Heart right ventricle (tissue), 16 donors: ENCODE data around the gene BCAR3. TPM values are rescaled to one million over a fixed set of nuclear protein-coding genes. Genes with fewer than 3 reads are reported as not detected.

Experiments
- ATAC-seq, 8 donors: fragments of 200-7000 bp; cut with Tn5 transposase; one replicate each; pipeline ENCODE4 v1.9.1; 2020; ENCODE audit warnings: mild to moderate bottlenecking in 8 of 8, moderate library complexity in 8 of 8, moderate number of reproducible peaks in 1 of 8
- DNase-seq, 2 donors: peaks; one replicate each; pipeline ENCODE4 v3.0.0-alpha.2; 2020
- H3K27ac ChIP-seq, 10 donors: fragments of 200-600 bp; sonication (generic) in 2 of 10; one replicate each; pipeline versions ENCODE4 v1.5.0 to v1.8.0; 2020 to 2022; ENCODE audit warnings: mild to moderate bottlenecking in 3 of 10
- H3K27me3 ChIP-seq, 7 donors: fragments of 200-600 bp; one replicate each; pipeline ENCODE4 v1.8.0; 2021 to 2022; ENCODE audit warnings: mild to moderate bottlenecking in 2 of 7
- H3K36me3 ChIP-seq, 9 donors: fragments of 200-600 bp; sonication (generic) in 1 of 9; one replicate each; pipeline versions ENCODE4 v1.5.0 to v1.8.0; 2020 to 2022; ENCODE audit warnings: mild to moderate bottlenecking in 2 of 9
- H3K4me1 ChIP-seq, 9 donors: fragments of 200-600 bp; sonication (generic) in 1 of 9; one replicate each; pipeline versions ENCODE4 v1.5.0 to v1.8.0; 2020 to 2022; ENCODE audit warnings: mild to moderate bottlenecking in 4 of 9
- H3K4me3 ChIP-seq, 10 donors: fragments of 200-600 bp; sonication (generic) in 2 of 10; one replicate each; pipeline versions ENCODE4 v1.5.0 to v1.8.0; 2020 to 2022; ENCODE audit warnings: mild to moderate bottlenecking in 7 of 10, moderate library complexity in 2 of 10
- H3K9me3 ChIP-seq, 11 donors: fragments of 200-600 bp in 10 of 11; sonication (generic) in 2 of 11; one replicate each; pipeline versions ENCODE4 v1.5.0 to v1.8.0; 2013 to 2022; ENCODE audit warnings: mild to moderate bottlenecking in 2 of 11, control low read depth in 1 of 11, moderate library complexity in 1 of 11
- CTCF ChIP-seq, 9 donors: fragments of 200-600 bp; sonication (generic) in 2 of 9; IDR thresholded peaks; one replicate each; pipeline versions ENCODE4 v1.5.0 to v1.8.0; 2021 to 2022; ENCODE audit warnings: antibody characterized with exemption in 9 of 9, mild to moderate bottlenecking in 5 of 9, moderate library complexity in 1 of 9
- WGBS, 2 donors: extraction: QIAGEN DNeasy Blood & Tissue Kit; methylation state at CpG; one replicate each; pipeline ENCODE4 v1.1.7; 2013; ENCODE audit warnings: inconsistent platforms in 1 of 2; 5-methylcytosine and 5-hydroxymethylcytosine counted together
- intact Hi-C, 10 donors: fragments of 100-400 bp; cut with DNase I; formaldehyde crosslinking; loops; one replicate each; pipeline versions ENCODE4 v1.11.1 to v1.14.2; 2022
- polyA plus RNA-seq, 2 donors: library from polyadenylated mRNA; stranded (reverse); fragments of 200-250 nt; gene quantifications; one replicate each; pipeline ENCODE4 v1.2.3, GENCODE V29; 2013
- total RNA-seq, 10 donors: library from RNA; stranded (reverse); fragmentation: NEBNext Ultra II Directional in 3 of 10; extraction: Animal tissue kit (Norgen Biotek cat#: 25700) in 3 of 10; gene quantifications; one replicate each; pipeline versions ENCODE4 v1.2.1 to v1.2.4, GENCODE V29; 2021 to 2023
- donor health status: Arrhythmogenic right ventricular cardiomyopathy.
- donor health status: ischemic (EF 13 %, LVEDD 7.1; RV severe dilation, severe dysfunction).
- donor health status: healthy with polysubstance abuse.
- donor health status: DM: no; HTN: yes; CAD: no.
- donor health status: DM: no; HTN: no; CAD: no.
- donor health status: ischemic (EF 25% LVEDD 6.9; RV normal size, moderate dysfunction).
- donor health status: ischemic (EF 25% LVEDD 5.7; RV mildly dilated, moderate dysfunction).
- donor health status: healthy.
- donor health status: DM: yes; HTN: yes; CAD: no.
- donor health status: Ischemic cardiomyopathy.
- donor health status: ischemic (EF 35%, LVEDD 5.7; RV mildly dilated, moderate dysfunction).
- donor health status: nonischemic (EF 11% LVEDD 7.7; RV severe dilation, severe dysfunction).
- donor health status: DM: yes; HTN: yes; CAD: no.
- donor health status: PGD.
- donor health status: ischemic (EF 29% LVEDD 5.4; RV normal size, mild dysfunction).
- donor health status: nonischemic (EF 23%, LVEDD 6.1; RV moderate dilation, normal function).

Gene BCAR3
- total and polyA plus RNA-seq, 12 donors, result 6.6 to 36.0 (median 15.9) TPM

GRCh38 chr1:93602101-93602500 lies 79.5 kb downstream of the BCAR3 start:
- intact Hi-C loops, result no loop called here
- TF ChIP-seq CTCF (IDR thresholded peaks at IDR 0.05), result no peak
- ATAC-seq (no peak), DNase-seq (no peak)
- no peaks in the 10 kb centered on the region for H3K36me3 ChIP-seq
- no peak overlapping the region for H3K4me3 ChIP-seq
- H3K27me3 ChIP-seq, result no peaks in the 10 kb centered on the region
- no peaks in the 10 kb centered on the region for H3K9me3 ChIP-seq
- H3K4me1 ChIP-seq, result peaks cover 19 to 98% (median 74%) of the 10 kb centered on the region in 9 donors
- 95 to 99% methylated on average over 4 of the region's 4 CpGs for WGBS, 2 donors
- H3K27ac ChIP-seq, result no peak overlapping the region

DNA sequence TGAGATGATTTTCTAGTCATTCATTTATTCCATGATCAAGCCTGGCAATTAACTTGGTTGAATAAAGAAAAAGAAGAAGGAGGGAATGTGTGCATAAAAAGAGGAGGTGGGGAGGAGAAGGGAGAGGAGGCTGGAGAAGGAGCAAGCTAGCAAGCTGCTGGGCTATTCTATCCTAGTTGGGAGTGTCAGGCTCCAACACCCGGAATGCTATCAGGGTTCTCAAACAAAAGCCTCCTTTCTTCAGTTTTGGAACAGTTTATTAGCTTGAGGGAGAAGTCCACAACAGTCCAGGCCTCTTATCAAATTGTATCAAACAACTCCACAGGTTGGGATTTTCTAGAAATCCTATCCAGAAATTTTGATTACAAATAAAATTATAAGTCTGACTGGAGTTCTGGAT lies 80.0 kb downstream of the BCAR3 start:
- peaks cover 21 to 98% (median 74%) of the 10 kb centered on the region in 9 donors for H3K4me1 ChIP-seq
- TF ChIP-seq CTCF (IDR thresholded peaks at IDR 0.05), result no peak
- WGBS, 2 donors, result 75 to 79% methylated on average over 1 of the region's 1 CpG

GRCh38 chr1:93600663-93601062 lies 81.0 kb downstream of the BCAR3 start:
- no peak overlapping the region for H3K4me3 ChIP-seq
- DNase-seq (no peak), ATAC-seq (peak in 2 of 8 donors; percentile 18 to 31)
- peak overlapping the region in 6 of 10 donors; percentile 5 to 69 (median 40) for H3K27ac ChIP-seq
- H3K36me3 ChIP-seq, result no peaks in the 10 kb centered on the region
- no peak for TF ChIP-seq CTCF (IDR thresholded peaks at IDR 0.05)
- intact Hi-C loops, result no loop called here
- no peaks in the 10 kb centered on the region for H3K9me3 ChIP-seq
- H3K27me3 ChIP-seq, result no peaks in the 10 kb centered on the region
- 83 to 96% methylated on average over 2 of the region's 2 CpGs for WGBS, 2 donors
- H3K4me1 ChIP-seq, result peaks cover 22 to 98% (median 75%) of the 10 kb centered on the region in 9 donors

More for the DNA sequence above, 80.0 kb downstream of the BCAR3 start:
- intact Hi-C loops, result no loop called here
- ATAC-seq, result no peak
- Histone ChIP-seq H3K27ac (peak overlapping the region in 1 of 10 donors; percentile 6), H3K27me3 (no peaks in the 10 kb centered on the region), H3K4me3 (no peak overlapping the region), H3K36me3 (no peaks in the 10 kb centered on the region), H3K9me3 (no peaks in the 10 kb centered on the region)
- no peak for DNase-seq

DNA sequence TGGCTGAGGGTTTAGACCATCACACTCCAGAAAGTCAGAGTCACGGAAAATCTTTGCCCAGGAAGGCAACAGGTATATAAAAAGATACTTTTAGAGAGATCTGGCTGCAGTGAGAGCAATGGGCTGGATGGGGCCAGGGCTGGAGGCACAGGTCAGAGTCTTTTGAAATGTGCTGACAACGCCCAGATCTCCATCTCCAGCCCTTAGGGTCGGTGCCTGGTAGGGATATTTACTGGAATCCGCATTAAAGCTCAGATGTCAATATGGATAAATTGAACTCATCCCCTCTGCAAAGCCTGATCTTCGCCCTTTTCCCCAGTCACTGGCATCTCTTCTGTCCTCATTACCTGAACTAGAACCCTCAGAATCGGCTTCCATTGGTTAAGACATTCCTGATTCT lies 82.2 kb downstream of the BCAR3 start:
- intact Hi-C loops, result no loop called here
- Histone ChIP-seq H3K36me3 (no peaks in the 10 kb centered on the region), H3K9me3 (no peaks in the 10 kb centered on the region), H3K27me3 (no peaks in the 10 kb centered on the region), H3K4me3 (no peak overlapping the region), H3K4me1 (peaks cover 25 to 98% (median 77%) of the 10 kb centered on the region in 9 donors), H3K27ac (peak overlapping the region in 5 of 10 donors; percentile 24 to 69 (median 43))
- DNase-seq (no peak), ATAC-seq (no peak)
- TF ChIP-seq CTCF (IDR thresholded peaks at IDR 0.05), result no peak
- WGBS, 2 donors, result 96 to 97% methylated on average over 6 of the region's 6 CpGs
